GM10266 (cell line): ENCODE results near the gene TRPT1.

Source experiments
- DNase-seq: peaks from one replicate; pipeline ENCODE4 v3.0.0; 2012; ENCODE audit errors: extremely low spot score
- CTCF ChIP-seq: IDR thresholded peaks from 2 replicates; pipeline ENCODE4 v1.5.1; 2012; ENCODE audit warnings: mild to moderate bottlenecking, low read depth; ENCODE audit not compliant: control insufficient read depth, insufficient read depth; ENCODE audit errors: missing control alignments

Gene TRPT1

GRCh38 chr11:64237484-64237951 is 11.5 kb upstream of the TRPT1 start:
- TF ChIP-seq CTCF = no peak
- DNase-seq = no peak

- TF ChIP-seq CTCF = no peak
- DNase-seq = no peak
These were observed 9.6 kb upstream of the TRPT1 start for GRCh38 chr11:64235437-64236161.

GRCh38 chr11:64234647-64235379 is 8.8 kb upstream of the TRPT1 start:
- TF ChIP-seq CTCF = no peak
- DNase-seq = peak; percentile 67

GRCh38 chr11:64233913-64234586 is 8.1 kb upstream of the TRPT1 start, which contains the start of gene VEGFB:
VEGFB (plus strand) TSS chr11:64234584; CDS start chr11:64234834, 250 bp downstream.
- peak; percentile 92 for DNase-seq

GRCh38 chr11:64232967-64233315 is 7.0 kb upstream of the TRPT1 start:
- no peak for TF ChIP-seq CTCF
- DNase-seq = no peak

More at GRCh38 chr11:64233913-64234586, 8.1 kb upstream of the TRPT1 start, which contains the start of gene VEGFB:
- TF ChIP-seq CTCF = no peak

- no peak for TF ChIP-seq CTCF
These were observed 6.4 kb upstream of the TRPT1 start for GRCh38 chr11:64232182-64232966.

More at GRCh38 chr11:64232182-64232966, 6.4 kb upstream of the TRPT1 start:
- DNase-seq = no peak
